Cardiac ventricle fibroblast (primary cell): Measurements from ENCODE around the gene DYNLT2. TPM values are rescaled to one million over a fixed set of nuclear protein-coding genes. Genes with fewer than 3 reads are reported as not detected.

Source experiments
- total RNA-seq: library from RNA; depleted of rRNA; stranded (reverse); fragments of >200 nt; gene quantifications from 2 replicates; pipeline ENCODE4 v1.2.3, GENCODE V29; 2015

The DYNLT2 gene, protein sequence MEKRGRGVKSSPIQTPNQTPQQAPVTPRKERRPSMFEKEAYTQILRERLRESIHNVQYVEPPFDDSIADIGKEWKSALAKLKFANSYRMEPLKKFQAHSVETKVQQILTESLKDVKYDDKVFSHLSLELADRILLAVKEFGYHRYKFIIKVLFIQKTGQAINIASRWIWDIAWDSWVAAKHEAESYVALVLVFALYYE
- 0.19 and 0.49 TPM in 2 replicates for total RNA-seq

GRCh38 chr6:169751242-169752073 lies at the start of gene DYNLT2, which contains the start of gene ERMARD:
Gene DYNLT2, minus strand, starts transcription at chr6:169751572. Its CDS starts 114 bp downstream, at chr6:169751458.
Gene ERMARD, plus strand, starts transcription at chr6:169751622. Its CDS starts 36 bp downstream, at chr6:169751658.

GRCh38 chr6:169724494-169725124 lies 26.8 kb downstream of the DYNLT2 start, which contains the start of gene PHF10:
Gene PHF10, minus strand, starts transcription at chr6:169724500. Its CDS starts 569 bp downstream, at chr6:169723931.

GRCh38 chr6:169701954-169702839 lies 49.2 kb downstream of the DYNLT2 start, which contains the start of the genes C6orf120 and WDR27:
Gene C6orf120, plus strand, starts transcription at chr6:169702126. Its CDS starts 334 bp downstream, at chr6:169702460.
Gene WDR27, minus strand, starts transcription at chr6:169702029. Its CDS starts 13,024 bp downstream, at chr6:169689005.

Other genes with a start within 250 kb of the DYNLT2 start
- 8.1 and 8.5 TPM in 2 replicates for gene WDR27, start 49.5 kb downstream of the DYNLT2 start, total RNA-seq
- gene C6orf120, start 49.4 kb downstream of the DYNLT2 start, total RNA-seq: 52.0 and 56.6 TPM in 2 replicates
- gene PHF10, start 27.1 kb downstream of the DYNLT2 start, total RNA-seq: 13.7 and 14.0 TPM in 2 replicates
- gene ERMARD, start 50 bp upstream of the DYNLT2 start, total RNA-seq: 11.1 and 15.9 TPM in 2 replicates